Endothelial cell of umbilical vein (primary cell): ENCODE results near the gene COL21A1. TPM values are rescaled to one million over a fixed set of nuclear protein-coding genes. Genes with fewer than 3 reads are reported as not detected.

ENCODE experiments used
- BruUV-seq: library from RNA; stranded (reverse); fragments of 400-500 nt; replicated peaks from 2 replicates; lab custom pipeline; 2021; lab: Mats Ljungman, UMichigan
- CTCF ChIA-PET: fragments of 300-600, 350-600 bp; sonication (Branson Sonifier 250); formaldehyde crosslinking; loops from one replicate; lab custom pipeline; 2021; ENCODE audit warnings: antibody characterized with exemption, inconsistent platforms; lab: Charles Lee
- POLR2A ChIA-PET: fragments of 300-600, 350-600 bp; sonication (Branson Sonifier 250); formaldehyde crosslinking; loops from one replicate; lab custom pipeline; 2021; ENCODE audit warnings: antibody characterized with exemption, inconsistent platforms; lab: Charles Lee
- DNase-seq: peaks from one replicate; pipeline ENCODE4 v3.0.0-alpha.2; 2011; ENCODE audit warnings: low read depth, low spot score
- FAIRE-seq: peaks from 2 replicates; lab custom pipeline; 2011; peaks lifted over from hg19 to GRCh38; lab: Jason Lieb, UNC
- H2AFZ ChIP-seq: 2 replicates; pipeline ENCODE4 v1.6.0; 2012; ENCODE audit warnings: low read depth, low read length, control low read depth, inconsistent platforms
- H3K27ac ChIP-seq: 2 replicates; pipeline ENCODE4 v1.5.1; 2011; ENCODE audit warnings: low read depth, mild to moderate bottlenecking, control low read depth, low read length, moderate library complexity; ENCODE audit not compliant: insufficient read depth
- H3K27me3 ChIP-seq, 2 experiments: 2 replicates each; pipeline versions ENCODE4 v1.6.0 to v1.6.1; 2011; ENCODE audit warnings: low read length in 2 of 2, mixed read lengths in 1 of 2; ENCODE audit not compliant: control insufficient read depth in 2 of 2, insufficient read depth in 2 of 2
- H3K36me3 ChIP-seq, 2 experiments: 2 replicates in 1 of 2; 3 replicates in 1 of 2; pipeline ENCODE4 v1.5.1; 2011; ENCODE audit warnings: low read length in 2 of 2, mild to moderate bottlenecking in 1 of 2, moderate library complexity in 1 of 2; ENCODE audit not compliant: control insufficient read depth in 2 of 2, insufficient read depth in 2 of 2; ENCODE audit errors: extremely low read depth in 1 of 2
- H3K4me1 ChIP-seq: 3 replicates; pipeline ENCODE4 v1.5.1; 2011; ENCODE audit warnings: mild to moderate bottlenecking, low read length; ENCODE audit not compliant: control insufficient read depth, insufficient read depth; ENCODE audit errors: extremely low read depth
- H3K4me2 ChIP-seq: 2 replicates; pipeline ENCODE4 v1.6.1; 2011; ENCODE audit warnings: low read length, control low read depth, mixed read lengths; ENCODE audit not compliant: insufficient read depth
- H3K4me3 ChIP-seq, 3 experiments: fragments of 200-600 bp in 1 of 3; sonication (generic), shearing (Covaris generic) in 1 of 3; replicated peaks in 1 of 3; 2 replicates each; pipeline ENCODE4 v1.5.1; 2011 to 2016; ENCODE audit warnings: control low read depth in 3 of 3, low read length in 3 of 3, mild to moderate bottlenecking in 2 of 3, inconsistent platforms in 1 of 3, low read depth in 1 of 3, moderate library complexity in 1 of 3; ENCODE audit not compliant: insufficient read depth in 1 of 3
- H3K79me2 ChIP-seq: 2 replicates; pipeline ENCODE4 v1.6.0; 2012; ENCODE audit warnings: low read length, inconsistent platforms; ENCODE audit not compliant: control insufficient read depth, insufficient read depth
- H3K9ac ChIP-seq: replicated peaks from 2 replicates; pipeline ENCODE3; 2011; ENCODE audit warnings: low read length, control low read depth; ENCODE audit not compliant: insufficient read depth; ENCODE audit errors: extremely low read depth
- H3K9me1 ChIP-seq: replicated peaks from 3 replicates; pipeline ENCODE4 v1.6.0; 2011; ENCODE audit warnings: mild to moderate bottlenecking, low read length; ENCODE audit not compliant: control insufficient read depth, insufficient read depth; ENCODE audit errors: extremely low read depth
- H3K9me3 ChIP-seq: replicated peaks from 2 replicates; pipeline ENCODE4 v1.5.1; 2012; ENCODE audit warnings: low read length, inconsistent platforms; ENCODE audit not compliant: control insufficient read depth, insufficient read depth
- H4K20me1 ChIP-seq: replicated peaks from 2 replicates; pipeline ENCODE3; 2011; ENCODE audit warnings: mild to moderate bottlenecking, low read length; ENCODE audit not compliant: control insufficient read depth, insufficient read depth; ENCODE audit errors: extremely low read depth
- EZH2 ChIP-seq: IDR thresholded peaks from 2 replicates; pipeline ENCODE4 v1.6.1; 2012; ENCODE audit warnings: borderline replicate concordance, low read depth, mild to moderate bottlenecking, moderate library complexity, low read length, inconsistent platforms; ENCODE audit not compliant: severe bottlenecking
- FOS ChIP-seq: IDR thresholded peaks from 2 replicates; pipeline ENCODE4 v1.6.1; 2011; ENCODE audit warnings: mild to moderate bottlenecking, low read length, moderate library complexity, borderline replicate concordance; ENCODE audit not compliant: insufficient read depth
- GATA2 ChIP-seq: IDR thresholded peaks from 2 replicates; pipeline ENCODE4 v1.7.0; 2011; ENCODE audit warnings: low read depth, mild to moderate bottlenecking, moderate library complexity, mixed read lengths, low read length; ENCODE audit not compliant: insufficient read length, insufficient read depth
- JUN ChIP-seq: IDR thresholded peaks from 2 replicates; pipeline ENCODE4 v1.6.1; 2011; ENCODE audit warnings: borderline replicate concordance, low read depth; ENCODE audit not compliant: insufficient read length, insufficient read depth
- MYC ChIP-seq: IDR thresholded peaks from one replicate; pipeline ENCODE4 v1.6.1; 2011; ENCODE audit warnings: mild to moderate bottlenecking, low read depth, low read length
- POLR2A ChIP-seq: IDR thresholded peaks from 2 replicates; pipeline ENCODE4 v1.6.1; 2012; ENCODE audit warnings: low read depth, mild to moderate bottlenecking, control low read depth, low read length
- POLR2AphosphoS5 ChIP-seq: IDR thresholded peaks from 2 replicates; pipeline ENCODE4 v1.6.1; 2012; ENCODE audit warnings: low read depth, mild to moderate bottlenecking, control low read depth, low read length, moderate library complexity; ENCODE audit not compliant: insufficient read depth
- dilution Hi-C: fragments of 300-500 bp; cut with MboI; formaldehyde crosslinking; loops from one replicate; pipeline ENCODE4 v1.15.0; 2019; ENCODE audit warnings: low sequenced_read_pairs; ENCODE audit not compliant: extremely low pct_ligation_motif_present
- intact Hi-C: fragments of 100-400 bp; cut with micrococcal nuclease; formaldehyde crosslinking; loops from one replicate; pipeline ENCODE4 v1.10.0; 2022
- polyA plus RNA-seq, 4 experiments: library from polyadenylated mRNA; depleted of rRNA in 3 of 4; stranded (reverse) in 3 of 4; unstranded in 1 of 4; fragments of >200 nt; gene quantifications; 2 replicates each; pipeline versions ENCODE4 v1.2.1 to v1.2.3, GENCODE V29; 2011 to 2012; ENCODE audit warnings: missing spikeins in 1 of 4
- total RNA-seq: library from RNA; stranded (reverse); gene quantifications from 2 replicates; pipeline ENCODE4 v1.2.3, GENCODE V29; 2021
- TF ChIP-seq, protein P1 (sequence below), 2 donors: IDR thresholded peaks; 1 replicate in 1 of 2; 2 replicates in 1 of 2; pipeline ENCODE4 v1.5.1; 2011; ENCODE audit warnings: low read length in 2 of 2, mild to moderate bottlenecking in 2 of 2, moderate library complexity in 2 of 2, control low read depth in 1 of 2, inconsistent platforms in 1 of 2, low read depth in 1 of 2; ENCODE audit not compliant: insufficient read depth in 1 of 2; ENCODE audit errors: extremely low read depth in 1 of 2
- TF ChIP-seq, protein P2 (sequence below): IDR thresholded peaks from 2 replicates; pipeline ENCODE4 v1.6.1; 2011; ENCODE audit not compliant: insufficient read depth, insufficient read length

Gene COL21A1
- total and polyA plus RNA-seq, 2 donors (not counting 3 experiments of a cell fraction or from before 2014, with no cell fraction given): 0.22 to 1.4 TPM

DNA sequence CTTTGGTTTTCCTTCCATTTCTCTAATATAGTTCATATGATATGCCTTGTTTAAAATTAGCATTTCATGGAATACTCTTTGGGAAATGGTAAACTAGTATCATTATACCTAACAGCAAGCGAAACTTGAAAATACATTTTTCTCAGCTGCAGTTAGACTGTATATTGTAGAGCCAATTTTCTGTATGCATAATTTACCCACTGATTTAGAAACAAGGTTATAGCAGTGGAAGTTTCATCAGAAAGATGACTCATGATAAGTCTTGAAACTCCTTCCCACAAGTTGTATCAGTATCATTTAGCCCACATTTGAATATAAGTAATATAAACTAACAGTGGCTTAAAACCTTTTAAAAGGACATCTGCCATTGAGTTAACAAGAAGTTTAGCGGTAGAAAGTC is 207.2 kb downstream of the COL21A1 start:
- H3K9me1 ChIP-seq: no peaks in the 10 kb centered on the region
- no peak overlapping the region for H3K9ac ChIP-seq
- no peak for TF ChIP-seq FOS
- no peak for TF ChIP-seq POLR2AphosphoS5
- TF ChIP-seq, protein P1, sequence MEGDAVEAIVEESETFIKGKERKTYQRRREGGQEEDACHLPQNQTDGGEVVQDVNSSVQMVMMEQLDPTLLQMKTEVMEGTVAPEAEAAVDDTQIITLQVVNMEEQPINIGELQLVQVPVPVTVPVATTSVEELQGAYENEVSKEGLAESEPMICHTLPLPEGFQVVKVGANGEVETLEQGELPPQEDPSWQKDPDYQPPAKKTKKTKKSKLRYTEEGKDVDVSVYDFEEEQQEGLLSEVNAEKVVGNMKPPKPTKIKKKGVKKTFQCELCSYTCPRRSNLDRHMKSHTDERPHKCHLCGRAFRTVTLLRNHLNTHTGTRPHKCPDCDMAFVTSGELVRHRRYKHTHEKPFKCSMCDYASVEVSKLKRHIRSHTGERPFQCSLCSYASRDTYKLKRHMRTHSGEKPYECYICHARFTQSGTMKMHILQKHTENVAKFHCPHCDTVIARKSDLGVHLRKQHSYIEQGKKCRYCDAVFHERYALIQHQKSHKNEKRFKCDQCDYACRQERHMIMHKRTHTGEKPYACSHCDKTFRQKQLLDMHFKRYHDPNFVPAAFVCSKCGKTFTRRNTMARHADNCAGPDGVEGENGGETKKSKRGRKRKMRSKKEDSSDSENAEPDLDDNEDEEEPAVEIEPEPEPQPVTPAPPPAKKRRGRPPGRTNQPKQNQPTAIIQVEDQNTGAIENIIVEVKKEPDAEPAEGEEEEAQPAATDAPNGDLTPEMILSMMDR (IDR thresholded peaks at IDR 0.05; ENCODE audit: extremely low read depth in 1 of 2, insufficient read depth in 1 of 2, low read depth in 1 of 2, low read length in 2 of 2): no peak
- no peak for TF ChIP-seq EZH2
- TF ChIP-seq POLR2A: no peak
- TF ChIP-seq, protein P2, sequence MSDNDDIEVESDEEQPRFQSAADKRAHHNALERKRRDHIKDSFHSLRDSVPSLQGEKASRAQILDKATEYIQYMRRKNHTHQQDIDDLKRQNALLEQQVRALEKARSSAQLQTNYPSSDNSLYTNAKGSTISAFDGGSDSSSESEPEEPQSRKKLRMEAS: no peak
- no peak for TF ChIP-seq JUN
- TF ChIP-seq GATA2: no peak
- no peak for TF ChIP-seq MYC
- no peaks in the 10 kb centered on the region for H3K36me3 ChIP-seq
- no peak overlapping the region for H3K4me3 ChIP-seq
- H2AFZ ChIP-seq: no peak overlapping the region
- no peaks in the 10 kb centered on the region for H3K9me3 ChIP-seq
- CTCF ChIA-PET: interaction anchor here (1.7 kb wide), 1 partner anchor 14 kb away, joined by 4 read pairs; no protein-coding TSS in a partner anchor
- dilution Hi-C loops (no loop called here), intact Hi-C loops (no loop called here)
- no peaks in the 10 kb centered on the region for H3K79me2 ChIP-seq
- no peaks in the 10 kb centered on the region for H4K20me1 ChIP-seq
- no peak overlapping the region for H3K27ac ChIP-seq
- BruUV-seq: no TSS peak
- DNase-seq (no peak), FAIRE-seq (no peak)
- no peaks in the 10 kb centered on the region for H3K27me3 ChIP-seq
- H3K4me1 ChIP-seq: peaks cover 10% of the 10 kb centered on the region
- POLR2A ChIA-PET: no interaction called here
- no peak overlapping the region for H3K4me2 ChIP-seq
